H1 (cell line): ENCODE data around the gene TXNRD2. TPM values are rescaled to one million over a fixed set of nuclear protein-coding genes. Genes with fewer than 3 reads are reported as not detected.

Experiments
- CBX5 ChIP-seq: fragments of 300-800, 300-1000 bp; sonication (generic); IDR thresholded peaks from 2 replicates; pipeline ENCODE4 v1.7.1; 2016; ENCODE audit warnings: antibody characterized with exemption, low read length, low read depth
- GTF2F1 ChIP-seq: IDR thresholded peaks from 2 replicates; pipeline ENCODE4 v1.6.1; 2012; ENCODE audit warnings: low read depth, low read length, improper control_type of control experiment, borderline replicate concordance
- JUND ChIP-seq: IDR thresholded peaks from 2 replicates; pipeline ENCODE4 v1.6.1; 2011; ENCODE audit warnings: mild to moderate bottlenecking, improper control_type of control experiment, low read length
- SP2 ChIP-seq: IDR thresholded peaks from 2 replicates; pipeline ENCODE4 v1.6.1; 2012; ENCODE audit warnings: mild to moderate bottlenecking, low read length, inconsistent platforms
- TAF7 ChIP-seq: optimal IDR thresholded peaks from 2 replicates; pipeline ENCODE3; 2011; ENCODE audit warnings: low read depth, mild to moderate bottlenecking, inconsistent platforms, low read length, moderate library complexity, borderline replicate concordance
- TBP ChIP-seq: IDR thresholded peaks from 2 replicates; pipeline ENCODE4 v1.6.1; 2011; ENCODE audit warnings: low read depth, low read length, improper control_type of control experiment
- polyA plus RNA-seq, 7 experiments: library from polyadenylated mRNA; depleted of rRNA in 3 of 7; stranded (reverse) in 5 of 7; unstranded in 2 of 7; fragments of >200 nt in 5 of 7; fragments of 200-250 nt in 2 of 7; gene quantifications; 1 replicate in 5 of 7; 2 replicates in 1 of 7; 4 replicates in 1 of 7; pipeline versions ENCODE4 v1.2.1 to v1.2.3, GENCODE V29; 2011 to 2013; ENCODE audit warnings: missing spikeins in 2 of 7, mixed read lengths in 2 of 7
- total RNA-seq: library from RNA; stranded (reverse); fragmentation: NEBNext Ultra II Directional; extraction: Animal tissue kit (Norgen Biotek cat#: 25700); gene quantifications from 2 replicates; pipeline ENCODE4 v1.2.1, GENCODE V29; 2021
- TF ChIP-seq, protein P1 (sequence below): fragments of 300-600 bp; sonication (generic); IDR thresholded peaks from 2 replicates; pipeline ENCODE4 v1.7.1; 2012; ENCODE audit warnings: low read length, moderate library complexity, mild to moderate bottlenecking, inconsistent platforms; ENCODE audit not compliant: insufficient replicate concordance
- TF ChIP-seq, protein P2 (sequence below): IDR thresholded peaks from 2 replicates; pipeline ENCODE4 v1.6.1; 2011; ENCODE audit warnings: low read depth, mild to moderate bottlenecking, low read length; ENCODE audit not compliant: insufficient read depth

The TXNRD2 gene
- total and polyA plus RNA-seq, 2 of the 8 experiments (the other 6 are each of a cell fraction or from before 2014, with no cell fraction given): 14.8 to 21.9 TPM

DNA sequence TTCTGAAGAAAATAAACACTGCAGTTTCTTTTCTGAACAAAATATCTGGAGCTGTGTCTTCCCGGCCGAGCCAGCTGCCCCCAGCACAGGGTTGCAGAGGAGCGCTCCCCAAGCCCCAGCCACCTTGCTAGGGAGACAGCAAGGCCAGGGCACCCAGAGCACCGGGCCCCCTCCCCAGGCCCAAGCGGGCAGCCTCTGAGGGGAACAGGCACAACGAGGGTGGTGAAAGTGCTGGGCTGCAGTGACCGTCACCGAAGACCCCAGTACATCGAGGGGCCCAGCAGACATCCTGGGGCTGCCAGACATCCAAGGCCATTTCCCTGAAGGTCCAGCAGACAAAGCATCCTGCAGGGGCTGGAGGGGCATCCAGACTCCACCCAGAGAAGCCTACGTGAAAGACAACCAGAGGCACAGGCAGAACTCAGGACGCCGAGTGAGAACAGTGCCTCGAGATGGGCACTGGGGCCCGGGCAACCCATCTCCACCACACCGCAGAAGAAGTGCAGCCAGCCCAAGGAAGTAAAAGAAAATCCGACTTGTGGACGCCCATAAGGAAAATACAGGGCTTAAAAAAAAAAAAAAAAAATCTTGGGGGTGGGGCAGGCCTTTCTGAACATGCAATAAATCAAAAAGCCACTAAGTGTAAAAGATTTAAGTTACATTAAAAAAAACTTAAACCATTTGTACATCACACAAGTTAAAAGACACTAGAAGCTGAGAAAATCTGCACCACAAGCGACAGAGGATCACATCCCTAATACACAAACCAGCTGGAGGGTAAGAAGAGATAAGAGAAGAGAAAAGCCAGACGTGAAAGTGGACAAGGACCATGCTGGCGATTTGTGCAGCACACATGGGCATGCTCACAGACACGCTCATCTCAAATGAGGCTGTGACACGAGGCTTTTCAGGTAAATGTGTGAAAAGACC is 36.0 kb downstream of the TXNRD2 start (continued):
- TF ChIP-seq, protein P1, sequence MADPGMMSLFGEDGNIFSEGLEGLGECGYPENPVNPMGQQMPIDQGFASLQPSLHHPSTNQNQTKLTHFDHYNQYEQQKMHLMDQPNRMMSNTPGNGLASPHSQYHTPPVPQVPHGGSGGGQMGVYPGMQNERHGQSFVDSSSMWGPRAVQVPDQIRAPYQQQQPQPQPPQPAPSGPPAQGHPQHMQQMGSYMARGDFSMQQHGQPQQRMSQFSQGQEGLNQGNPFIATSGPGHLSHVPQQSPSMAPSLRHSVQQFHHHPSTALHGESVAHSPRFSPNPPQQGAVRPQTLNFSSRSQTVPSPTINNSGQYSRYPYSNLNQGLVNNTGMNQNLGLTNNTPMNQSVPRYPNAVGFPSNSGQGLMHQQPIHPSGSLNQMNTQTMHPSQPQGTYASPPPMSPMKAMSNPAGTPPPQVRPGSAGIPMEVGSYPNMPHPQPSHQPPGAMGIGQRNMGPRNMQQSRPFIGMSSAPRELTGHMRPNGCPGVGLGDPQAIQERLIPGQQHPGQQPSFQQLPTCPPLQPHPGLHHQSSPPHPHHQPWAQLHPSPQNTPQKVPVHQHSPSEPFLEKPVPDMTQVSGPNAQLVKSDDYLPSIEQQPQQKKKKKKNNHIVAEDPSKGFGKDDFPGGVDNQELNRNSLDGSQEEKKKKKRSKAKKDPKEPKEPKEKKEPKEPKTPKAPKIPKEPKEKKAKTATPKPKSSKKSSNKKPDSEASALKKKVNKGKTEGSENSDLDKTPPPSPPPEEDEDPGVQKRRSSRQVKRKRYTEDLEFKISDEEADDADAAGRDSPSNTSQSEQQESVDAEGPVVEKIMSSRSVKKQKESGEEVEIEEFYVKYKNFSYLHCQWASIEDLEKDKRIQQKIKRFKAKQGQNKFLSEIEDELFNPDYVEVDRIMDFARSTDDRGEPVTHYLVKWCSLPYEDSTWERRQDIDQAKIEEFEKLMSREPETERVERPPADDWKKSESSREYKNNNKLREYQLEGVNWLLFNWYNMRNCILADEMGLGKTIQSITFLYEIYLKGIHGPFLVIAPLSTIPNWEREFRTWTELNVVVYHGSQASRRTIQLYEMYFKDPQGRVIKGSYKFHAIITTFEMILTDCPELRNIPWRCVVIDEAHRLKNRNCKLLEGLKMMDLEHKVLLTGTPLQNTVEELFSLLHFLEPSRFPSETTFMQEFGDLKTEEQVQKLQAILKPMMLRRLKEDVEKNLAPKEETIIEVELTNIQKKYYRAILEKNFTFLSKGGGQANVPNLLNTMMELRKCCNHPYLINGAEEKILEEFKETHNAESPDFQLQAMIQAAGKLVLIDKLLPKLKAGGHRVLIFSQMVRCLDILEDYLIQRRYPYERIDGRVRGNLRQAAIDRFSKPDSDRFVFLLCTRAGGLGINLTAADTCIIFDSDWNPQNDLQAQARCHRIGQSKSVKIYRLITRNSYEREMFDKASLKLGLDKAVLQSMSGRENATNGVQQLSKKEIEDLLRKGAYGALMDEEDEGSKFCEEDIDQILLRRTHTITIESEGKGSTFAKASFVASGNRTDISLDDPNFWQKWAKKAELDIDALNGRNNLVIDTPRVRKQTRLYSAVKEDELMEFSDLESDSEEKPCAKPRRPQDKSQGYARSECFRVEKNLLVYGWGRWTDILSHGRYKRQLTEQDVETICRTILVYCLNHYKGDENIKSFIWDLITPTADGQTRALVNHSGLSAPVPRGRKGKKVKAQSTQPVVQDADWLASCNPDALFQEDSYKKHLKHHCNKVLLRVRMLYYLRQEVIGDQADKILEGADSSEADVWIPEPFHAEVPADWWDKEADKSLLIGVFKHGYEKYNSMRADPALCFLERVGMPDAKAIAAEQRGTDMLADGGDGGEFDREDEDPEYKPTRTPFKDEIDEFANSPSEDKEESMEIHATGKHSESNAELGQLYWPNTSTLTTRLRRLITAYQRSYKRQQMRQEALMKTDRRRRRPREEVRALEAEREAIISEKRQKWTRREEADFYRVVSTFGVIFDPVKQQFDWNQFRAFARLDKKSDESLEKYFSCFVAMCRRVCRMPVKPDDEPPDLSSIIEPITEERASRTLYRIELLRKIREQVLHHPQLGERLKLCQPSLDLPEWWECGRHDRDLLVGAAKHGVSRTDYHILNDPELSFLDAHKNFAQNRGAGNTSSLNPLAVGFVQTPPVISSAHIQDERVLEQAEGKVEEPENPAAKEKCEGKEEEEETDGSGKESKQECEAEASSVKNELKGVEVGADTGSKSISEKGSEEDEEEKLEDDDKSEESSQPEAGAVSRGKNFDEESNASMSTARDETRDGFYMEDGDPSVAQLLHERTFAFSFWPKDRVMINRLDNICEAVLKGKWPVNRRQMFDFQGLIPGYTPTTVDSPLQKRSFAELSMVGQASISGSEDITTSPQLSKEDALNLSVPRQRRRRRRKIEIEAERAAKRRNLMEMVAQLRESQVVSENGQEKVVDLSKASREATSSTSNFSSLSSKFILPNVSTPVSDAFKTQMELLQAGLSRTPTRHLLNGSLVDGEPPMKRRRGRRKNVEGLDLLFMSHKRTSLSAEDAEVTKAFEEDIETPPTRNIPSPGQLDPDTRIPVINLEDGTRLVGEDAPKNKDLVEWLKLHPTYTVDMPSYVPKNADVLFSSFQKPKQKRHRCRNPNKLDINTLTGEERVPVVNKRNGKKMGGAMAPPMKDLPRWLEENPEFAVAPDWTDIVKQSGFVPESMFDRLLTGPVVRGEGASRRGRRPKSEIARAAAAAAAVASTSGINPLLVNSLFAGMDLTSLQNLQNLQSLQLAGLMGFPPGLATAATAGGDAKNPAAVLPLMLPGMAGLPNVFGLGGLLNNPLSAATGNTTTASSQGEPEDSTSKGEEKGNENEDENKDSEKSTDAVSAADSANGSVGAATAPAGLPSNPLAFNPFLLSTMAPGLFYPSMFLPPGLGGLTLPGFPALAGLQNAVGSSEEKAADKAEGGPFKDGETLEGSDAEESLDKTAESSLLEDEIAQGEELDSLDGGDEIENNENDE: no peak
- TF ChIP-seq TBP (no peak), JUND (no peak), SP2 (no peak), GTF2F1 (no peak), CBX5 (no peak), TAF7 (no peak)
- TF ChIP-seq, protein P2, sequence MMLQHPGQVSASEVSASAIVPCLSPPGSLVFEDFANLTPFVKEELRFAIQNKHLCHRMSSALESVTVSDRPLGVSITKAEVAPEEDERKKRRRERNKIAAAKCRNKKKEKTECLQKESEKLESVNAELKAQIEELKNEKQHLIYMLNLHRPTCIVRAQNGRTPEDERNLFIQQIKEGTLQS: no peak
